Lung (tissue), 12 donors: ENCODE results near the gene EDC3. TPM values are rescaled to one million over a fixed set of nuclear protein-coding genes. Genes with fewer than 3 reads are reported as not detected.

Source experiments
- ATAC-seq: fragments of 200-7000 bp; cut with Tn5 transposase; one replicate; pipeline ENCODE4 v1.9.1; 2020; ENCODE audit warnings: moderate number of reproducible peaks; ENCODE audit not compliant: insufficient read depth, low FRiP score
- DNase-seq, 3 donors: peaks; one replicate each; pipeline ENCODE4 v3.0.0-alpha.2; 2013 to 2017
- H3K27ac ChIP-seq, 2 donors: one replicate each; pipeline ENCODE4 v1.5.1; 2013; ENCODE audit warnings: mild to moderate bottlenecking in 2 of 2, moderate library complexity in 2 of 2, control low read depth in 1 of 2, inconsistent platforms in 1 of 2, low read depth in 1 of 2, low read length in 1 of 2
- H3K27me3 ChIP-seq, 3 donors: one replicate each; pipeline ENCODE4 v1.5.1; 2013; ENCODE audit warnings: low read length in 2 of 3; ENCODE audit not compliant: control insufficient read depth in 3 of 3, insufficient read depth in 3 of 3
- H3K36me3 ChIP-seq, 4 donors: one replicate each; pipeline ENCODE4 v1.5.1; 2013; ENCODE audit warnings: low read length in 4 of 4, mild to moderate bottlenecking in 1 of 4, moderate library complexity in 1 of 4; ENCODE audit not compliant: control insufficient read depth in 4 of 4, insufficient read depth in 4 of 4
- H3K4me1 ChIP-seq, 5 donors: one replicate each; pipeline ENCODE4 v1.5.1; 2013; ENCODE audit warnings: low read length in 5 of 5, mild to moderate bottlenecking in 2 of 5, moderate library complexity in 1 of 5; ENCODE audit not compliant: control insufficient read depth in 5 of 5, insufficient read depth in 5 of 5
- H3K4me3 ChIP-seq: one replicate; pipeline ENCODE4 v1.5.1; 2013; ENCODE audit warnings: mild to moderate bottlenecking, control low read depth, moderate library complexity
- H3K9ac ChIP-seq, 2 donors: one replicate each; pipeline ENCODE4 v1.5.1; 2013; ENCODE audit warnings: low read length in 2 of 2, control low read depth in 1 of 2; ENCODE audit not compliant: insufficient read depth in 1 of 2
- H3K9me3 ChIP-seq, 4 donors: one replicate each; pipeline ENCODE4 v1.5.1; 2013; ENCODE audit warnings: low read length in 3 of 4, mild to moderate bottlenecking in 1 of 4, moderate library complexity in 1 of 4; ENCODE audit not compliant: control insufficient read depth in 4 of 4, insufficient read depth in 3 of 4
- WGBS, 2 donors: extraction: QIAGEN DNeasy Blood & Tissue Kit; methylation state at CpG; one replicate each; pipeline ENCODE4 v1.1.7; 2013; 5-methylcytosine and 5-hydroxymethylcytosine counted together
- polyA plus RNA-seq, 2 donors: library from polyadenylated mRNA; stranded (reverse); fragments of 200-250 nt; gene quantifications; one replicate each; pipeline ENCODE4 v1.2.1, GENCODE V29; 2013
- total RNA-seq, 2 donors: library from RNA; depleted of rRNA in 1 of 2; stranded (reverse); fragments of >200 nt in 1 of 2; gene quantifications; one replicate each; pipeline ENCODE4 v1.2.1, GENCODE V29; 2014 to 2021
- TF ChIP-seq, protein P1 (sequence below): IDR thresholded peaks from 2 replicates; pipeline ENCODE4 v1.5.1; 2012; ENCODE audit warnings: mild to moderate bottlenecking; ENCODE audit errors: control extremely low read depth, extremely low read depth
- donor health status: control.
- donor health status: control.
- donor health status: Bipolar disorder and iron deficiency.
- donor health status: healthy.
- donor health status: DM: yes; HTN: yes; CAD: no.

EDC3 gene
- total and polyA plus RNA-seq, 4 donors = 15.3 to 31.9 (median 22.0) TPM

GRCh38 chr15:74608786-74609185, 87.0 kb downstream of the EDC3 start:
- no peak overlapping the region for H3K9ac ChIP-seq
- H3K36me3 ChIP-seq = no peaks in the 10 kb centered on the region
- no peak overlapping the region for H3K4me3 ChIP-seq
- ATAC-seq = no peak
- TF ChIP-seq, protein P1, sequence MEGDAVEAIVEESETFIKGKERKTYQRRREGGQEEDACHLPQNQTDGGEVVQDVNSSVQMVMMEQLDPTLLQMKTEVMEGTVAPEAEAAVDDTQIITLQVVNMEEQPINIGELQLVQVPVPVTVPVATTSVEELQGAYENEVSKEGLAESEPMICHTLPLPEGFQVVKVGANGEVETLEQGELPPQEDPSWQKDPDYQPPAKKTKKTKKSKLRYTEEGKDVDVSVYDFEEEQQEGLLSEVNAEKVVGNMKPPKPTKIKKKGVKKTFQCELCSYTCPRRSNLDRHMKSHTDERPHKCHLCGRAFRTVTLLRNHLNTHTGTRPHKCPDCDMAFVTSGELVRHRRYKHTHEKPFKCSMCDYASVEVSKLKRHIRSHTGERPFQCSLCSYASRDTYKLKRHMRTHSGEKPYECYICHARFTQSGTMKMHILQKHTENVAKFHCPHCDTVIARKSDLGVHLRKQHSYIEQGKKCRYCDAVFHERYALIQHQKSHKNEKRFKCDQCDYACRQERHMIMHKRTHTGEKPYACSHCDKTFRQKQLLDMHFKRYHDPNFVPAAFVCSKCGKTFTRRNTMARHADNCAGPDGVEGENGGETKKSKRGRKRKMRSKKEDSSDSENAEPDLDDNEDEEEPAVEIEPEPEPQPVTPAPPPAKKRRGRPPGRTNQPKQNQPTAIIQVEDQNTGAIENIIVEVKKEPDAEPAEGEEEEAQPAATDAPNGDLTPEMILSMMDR = no peak
- peaks cover 0 to 19% (median 9%) of the 10 kb centered on the region in 5 donors for H3K4me1 ChIP-seq
- H3K27ac ChIP-seq = no peak overlapping the region
- no peaks in the 10 kb centered on the region for H3K9me3 ChIP-seq
- DNase-seq = no peak
- 84 to 94% methylated on average over 3 of the region's 3 CpGs for WGBS, 2 donors
- H3K27me3 ChIP-seq = no peaks in the 10 kb centered on the region

DNA sequence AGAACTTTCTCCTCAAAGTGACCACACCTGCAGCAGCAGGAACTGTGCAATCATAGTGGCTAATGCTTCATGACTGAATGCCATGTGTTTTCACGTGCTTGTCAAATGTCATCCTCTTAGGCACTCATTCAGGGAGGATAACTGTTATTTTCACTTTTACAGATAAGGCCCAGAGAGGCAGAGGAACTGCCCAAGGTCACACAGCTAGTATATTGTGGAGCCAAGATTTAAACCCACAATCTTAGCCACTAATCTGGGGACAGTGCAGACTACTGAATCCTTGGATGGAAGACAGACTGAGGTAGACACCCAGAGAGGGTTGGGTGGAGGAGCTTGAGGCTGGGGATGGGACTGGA, 90.1 kb downstream of the EDC3 start:
- WGBS, 2 donors = 78 to 80% methylated on average over 1 of the region's 1 CpG
- ATAC-seq (no peak), DNase-seq (no peak)
- Histone ChIP-seq H3K9ac (no peak overlapping the region), H3K27me3 (no peaks in the 10 kb centered on the region), H3K4me1 (peaks cover 0 to 14% (median 9%) of the 10 kb centered on the region in 5 donors), H3K4me3 (no peak overlapping the region), H3K27ac (no peak overlapping the region), H3K9me3 (no peaks in the 10 kb centered on the region), H3K36me3 (no peaks in the 10 kb centered on the region)
- TF ChIP-seq, protein P1 = no peak

GRCh38 chr15:74604983-74605794, 90.6 kb downstream of the EDC3 start:
- H3K36me3 ChIP-seq = no peaks in the 10 kb centered on the region
- 74 to 75% methylated on average over 12 of the region's 12 CpGs for WGBS, 2 donors
- no peak overlapping the region for H3K27ac ChIP-seq
- DNase-seq = no peak
- no peaks in the 10 kb centered on the region for H3K27me3 ChIP-seq
- TF ChIP-seq, protein P1 = no peak
- H3K9ac ChIP-seq = no peak overlapping the region
- peaks cover 0 to 8% (median 3%) of the 10 kb centered on the region in 5 donors for H3K4me1 ChIP-seq
- H3K9me3 ChIP-seq = no peaks in the 10 kb centered on the region
- ATAC-seq = no peak
- H3K4me3 ChIP-seq = no peak overlapping the region
